NT2/D1 (cell line): ENCODE results near the gene PIANP.

Experiments
- YY1 ChIP-seq: IDR thresholded peaks from 2 replicates; pipeline ENCODE4 v1.6.1; 2011; ENCODE audit not compliant: insufficient read length, insufficient read depth
- ZNF274 ChIP-seq: IDR thresholded peaks from 2 replicates; pipeline ENCODE4 v1.6.1; 2011; ENCODE audit warnings: mild to moderate bottlenecking, low read depth, low read length

DNA sequence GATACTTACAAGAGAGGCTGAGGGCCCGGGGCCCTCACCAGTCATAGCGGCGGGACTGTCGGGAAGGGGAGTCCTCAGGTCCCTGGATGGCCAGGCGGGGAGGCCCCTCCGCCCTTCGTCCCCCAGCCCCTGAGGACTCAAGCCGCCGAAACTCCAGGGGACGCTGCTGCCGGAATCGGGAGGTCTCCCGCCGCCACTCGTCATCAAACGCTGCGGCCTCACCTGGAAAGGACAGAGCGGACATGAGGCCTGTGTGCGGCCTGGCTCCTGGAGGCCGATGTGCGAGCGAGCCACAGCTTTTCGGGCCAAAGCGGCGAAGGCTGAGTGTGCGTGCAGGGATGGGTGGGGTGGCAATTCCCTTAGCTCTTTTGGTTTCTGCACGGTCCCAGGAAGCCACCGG lies 48.1 kb upstream of the PIANP start:
- TF ChIP-seq YY1 (no peak), ZNF274 (no peak)
